HepG2 (cell line): ENCODE results near the gene PXMP2.

Experiments used
- CTCF ChIP-seq: sonication (generic); formaldehyde crosslinking; IDR thresholded peaks from 2 replicates; pipeline ENCODE4 v1.5.0; 2020; ENCODE audit warnings: mild to moderate bottlenecking, missing genetic modification reagents, moderate library complexity
- FLYWCH1 ChIP-seq: sonication (generic); formaldehyde crosslinking; IDR thresholded peaks from 2 replicates; pipeline ENCODE4 v1.8.1; 2023; ENCODE audit warnings: mild to moderate bottlenecking, missing genetic modification reagents
- NFE2L2 ChIP-seq: fragments of 150-350 bp; IDR thresholded peaks from 2 replicates; pipeline ENCODE4 v1.6.1; 2014; ENCODE audit warnings: low read length
- POLR2AphosphoS5 ChIP-seq: IDR thresholded peaks from 2 replicates; pipeline ENCODE4 v1.6.1; 2012; ENCODE audit warnings: low read depth, low read length
- PRPF4 ChIP-seq: fragments of 200-400 bp; formaldehyde crosslinking; IDR thresholded peaks from 2 replicates; pipeline ENCODE4 v1.6.1; 2016; ENCODE audit warnings: low read length, low read depth; ENCODE audit not compliant: poor library complexity, severe bottlenecking
- STAT5B ChIP-seq: sonication (generic); formaldehyde crosslinking; IDR thresholded peaks from 2 replicates; pipeline ENCODE4 v1.4.0; 2020; ENCODE audit warnings: missing genetic modification reagents
- ZFX ChIP-seq: sonication (generic); formaldehyde crosslinking; IDR thresholded peaks from 2 replicates; pipeline ENCODE4 v1.4.0; 2020; ENCODE audit warnings: mild to moderate bottlenecking, low read depth, missing genetic modification reagents, moderate library complexity
- ZNF280D ChIP-seq: sonication (generic); formaldehyde crosslinking; IDR thresholded peaks from 2 replicates; pipeline ENCODE4 v1.5.1; 2020; ENCODE audit warnings: mild to moderate bottlenecking, missing genetic modification reagents

DNA sequence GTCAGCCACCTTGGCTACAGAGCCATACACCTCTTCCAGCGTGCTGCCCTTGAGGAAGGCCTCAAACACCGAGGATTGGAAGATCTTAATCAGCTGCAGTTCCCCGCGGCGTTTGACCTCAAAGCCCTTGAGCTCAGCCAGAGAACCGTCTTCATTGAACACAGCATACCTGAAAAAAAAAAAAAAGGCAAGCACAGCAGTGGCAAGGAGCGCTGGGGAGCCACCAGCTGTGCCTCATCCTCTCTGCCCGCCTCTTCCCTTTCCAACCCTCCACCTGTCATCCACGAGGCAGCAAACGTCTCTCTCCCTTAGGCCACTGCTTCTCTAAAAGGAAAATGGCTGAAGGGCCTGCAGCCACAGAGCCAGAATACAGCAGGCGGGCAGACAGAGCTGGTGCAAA is 26.4 kb upstream of the PXMP2 start:
- TF ChIP-seq STAT5B, result no peak
- TF ChIP-seq ZFX (CRISPR knock-in tag), result no peak
- TF ChIP-seq NFE2L2, result no peak
- TF ChIP-seq ZNF280D (CRISPR knock-in tag), result no peak
- no peak for TF ChIP-seq PRPF4
- no peak for TF ChIP-seq FLYWCH1
- no peak for TF ChIP-seq POLR2AphosphoS5
- TF ChIP-seq CTCF (CRISPR knock-in tag), result no peak
